Activated CD8-positive, alpha-beta memory T cell treated with anti-CD3 and anti-CD28 coated beads, Interleukin-2, amount 50 U/mL, for 1 hour (primary cell): Measurements from ENCODE around the gene DUS2.
"Not testable (repeated sequence)": the region's sequence is repeated elsewhere in the genome, so short reads cannot be mapped to it uniquely, and the experiment has no call there.

Experiments used
- DNase-seq: peaks from one replicate; pipeline ENCODE4 v3.0.0-alpha.2; 2020; ENCODE audit errors: extremely low read depth

Gene DUS2

DNA sequence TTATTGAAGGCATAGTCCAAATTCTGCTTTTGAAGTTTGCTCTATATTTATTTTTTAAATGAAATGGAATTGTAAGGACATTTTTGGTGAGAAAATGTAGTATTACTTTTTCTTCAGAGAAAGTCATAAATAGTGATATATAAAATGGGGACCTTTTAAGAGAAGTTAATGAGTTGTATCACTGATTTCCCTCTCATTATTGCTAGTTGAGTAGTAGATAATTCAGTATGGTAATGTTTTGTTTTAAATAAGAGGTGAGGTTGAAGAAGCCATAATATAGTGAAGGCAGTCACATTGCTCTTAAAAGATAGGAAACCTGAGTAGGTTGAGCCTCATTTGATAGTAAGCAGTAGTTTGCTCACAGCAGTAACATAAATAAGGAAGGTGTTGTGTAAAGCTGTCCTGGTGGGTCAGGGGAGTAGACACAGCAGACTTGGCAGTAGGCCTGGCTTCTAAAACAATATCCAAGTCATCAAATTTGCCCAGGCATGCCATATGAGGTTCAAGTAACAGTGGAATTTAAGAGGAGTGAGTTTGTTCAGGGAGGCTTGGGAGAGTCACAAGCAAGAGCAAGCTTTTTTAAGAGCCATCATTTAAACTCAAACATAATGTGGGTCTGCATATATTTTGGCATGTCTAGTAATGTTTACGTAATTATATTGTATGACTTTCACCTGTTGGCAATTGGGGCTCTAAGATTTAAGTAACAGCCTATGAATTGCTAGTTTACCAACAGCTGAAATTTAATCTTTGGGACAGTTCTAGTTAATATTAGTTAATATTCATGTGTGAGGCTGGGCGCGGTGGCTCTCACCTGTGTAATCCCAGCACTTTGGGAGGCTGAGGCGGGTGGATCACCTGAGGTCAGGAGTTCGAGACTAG is 68.5 kb downstream of the DUS2 start:
- no peak for DNase-seq

GRCh38 chr16:68092275-68092674 is 69.2 kb downstream of the DUS2 start:
- DNase-seq, result not testable (repeated sequence)

- DNase-seq, result no peak
Measured at GRCh38 chr16:68093816-68094613, 70.9 kb downstream of the DUS2 start.

GRCh38 chr16:68094614-68094934 is 71.5 kb downstream of the DUS2 start:
- DNase-seq, result no peak

DNA sequence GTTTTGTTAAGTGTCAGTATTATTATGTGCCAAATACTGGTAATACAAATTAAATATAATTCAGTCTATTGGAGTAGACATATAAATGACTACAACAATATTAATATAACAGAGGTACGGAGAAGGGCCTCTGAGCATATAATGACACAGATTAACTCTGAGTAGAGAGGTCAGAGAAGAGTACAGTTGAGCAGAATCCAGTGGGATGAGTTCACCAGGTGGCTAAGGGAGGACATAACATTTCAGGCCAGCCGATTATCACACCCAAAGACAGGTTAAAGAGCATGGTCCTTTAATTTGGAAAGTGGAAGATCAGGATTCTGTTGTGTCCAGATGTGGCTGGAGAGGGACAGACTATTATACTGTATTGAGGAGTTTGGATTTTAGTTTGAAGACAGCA is 73.4 kb downstream of the DUS2 start:
- no peak for DNase-seq

GRCh38 chr16:68097088-68097487 is 74.0 kb downstream of the DUS2 start:
- no peak for DNase-seq

DNA sequence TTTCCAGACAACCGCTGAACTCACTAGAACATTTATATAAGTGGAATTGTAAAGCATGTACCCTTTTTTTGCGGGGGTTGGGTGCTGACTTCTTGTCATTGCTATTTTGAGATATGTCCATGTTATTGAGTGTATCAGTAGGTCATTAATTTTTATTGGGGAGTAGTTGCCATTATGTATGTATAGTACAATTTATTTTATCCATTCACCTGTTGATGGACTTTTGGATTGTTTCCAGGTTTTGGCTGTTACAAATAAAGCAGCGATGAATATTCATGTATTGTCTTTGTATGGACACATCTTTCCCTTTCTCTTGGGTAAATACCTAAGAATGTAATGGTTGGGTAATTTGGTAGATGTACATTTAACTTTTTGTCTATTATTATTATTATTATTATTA is 74.8 kb downstream of the DUS2 start:
- DNase-seq, result no peak

- no peak for DNase-seq
Measured at GRCh38 chr16:68100488-68100887, 77.4 kb downstream of the DUS2 start.

DNA sequence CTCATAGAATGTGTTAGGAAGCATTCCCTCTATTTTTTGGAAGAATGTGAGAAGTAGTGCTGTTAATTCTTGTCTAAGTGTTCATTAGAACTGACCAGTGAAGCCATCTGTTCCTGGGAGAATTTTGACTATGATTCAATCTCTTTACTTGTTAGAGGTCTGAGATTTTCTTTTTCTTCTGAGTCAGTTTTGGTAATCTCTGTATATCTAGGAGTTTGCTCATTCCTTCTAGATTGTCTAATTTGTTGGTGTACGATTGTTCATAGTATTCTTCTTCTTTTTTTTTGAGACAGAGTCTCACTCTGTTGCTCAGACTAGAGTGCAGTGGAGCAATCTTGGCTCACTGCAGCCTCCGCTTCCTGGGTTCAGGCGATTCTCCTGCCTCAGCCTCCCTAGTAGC is 82.5 kb downstream of the DUS2 start:
- no peak for DNase-seq

DNA sequence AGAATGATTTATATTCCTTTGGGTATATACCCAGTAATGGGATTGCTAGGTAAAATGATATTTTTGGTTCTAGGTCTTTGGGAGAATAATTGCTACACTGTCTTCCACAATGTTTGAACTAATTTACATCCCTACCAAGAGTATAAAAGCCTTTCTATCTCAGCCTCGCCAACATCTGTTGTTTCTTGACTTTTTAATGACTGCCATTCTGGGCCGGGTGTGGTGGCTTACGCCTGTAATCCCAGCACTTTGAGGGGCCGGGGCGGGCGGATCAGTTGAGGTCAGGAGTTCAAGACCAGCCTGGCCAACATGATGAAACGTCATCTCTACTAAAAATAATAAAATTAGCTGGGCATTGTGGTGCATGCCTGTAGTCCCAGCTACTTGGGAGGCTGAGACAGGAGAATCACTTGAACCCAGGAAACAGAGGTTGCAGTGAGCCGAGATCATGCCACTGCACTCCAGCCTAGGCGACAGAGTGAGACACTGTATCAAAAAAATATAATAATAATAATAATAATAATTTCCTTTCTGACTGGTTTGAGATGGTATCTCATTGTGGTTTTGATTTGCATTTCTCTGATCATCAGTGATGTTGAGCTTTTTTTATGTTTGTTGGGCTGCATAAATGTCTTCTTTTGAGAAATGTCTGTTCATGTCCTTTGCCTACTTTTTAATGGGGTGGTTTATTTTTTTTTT is 84.3 kb downstream of the DUS2 start:
- not testable (repeated sequence) for DNase-seq

DNA sequence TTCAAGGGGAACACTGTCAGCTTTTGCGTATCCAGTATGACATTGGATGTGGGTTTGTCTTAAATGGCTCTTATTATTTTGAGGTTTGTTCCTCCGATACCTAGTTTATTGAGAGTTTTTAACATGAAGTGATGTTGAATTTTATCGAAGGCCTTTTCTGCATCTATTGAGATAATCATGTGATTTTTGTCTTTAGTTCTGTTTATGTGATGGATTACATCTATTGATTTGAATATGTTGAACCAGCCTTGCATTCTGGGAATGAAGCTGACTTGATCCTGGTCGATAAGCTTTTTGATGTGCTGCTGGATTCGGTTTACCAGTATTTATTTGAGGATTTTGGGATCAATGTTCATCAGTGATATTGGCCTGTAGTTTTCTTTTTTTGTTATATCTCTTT is 86.1 kb downstream of the DUS2 start:
- not testable (repeated sequence) for DNase-seq

DNA sequence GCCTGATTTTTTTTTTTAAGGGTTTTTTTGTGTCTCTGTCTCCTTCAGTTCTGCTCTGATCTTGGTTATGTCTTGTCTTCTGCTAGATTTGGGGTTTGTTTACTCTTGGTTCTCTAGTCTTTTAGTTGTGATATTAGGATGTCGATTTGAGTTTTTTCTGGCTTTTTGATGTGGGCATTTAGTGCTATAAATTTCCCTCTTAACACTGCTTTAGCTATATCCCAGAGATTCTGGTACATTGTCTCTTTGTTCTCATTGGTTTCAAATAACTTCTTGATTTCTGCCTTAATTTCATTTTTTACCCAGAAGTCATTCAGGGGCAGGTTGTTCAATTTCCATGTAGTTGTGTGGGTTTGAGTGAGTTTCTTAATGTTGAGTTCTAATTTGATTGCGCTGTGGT is 87.5 kb downstream of the DUS2 start:
- DNase-seq, result not testable (repeated sequence)

- no peak for DNase-seq
Measured at GRCh38 chr16:68111379-68111778, 88.3 kb downstream of the DUS2 start.

GRCh38 chr16:68113059-68113761 is 90.1 kb downstream of the DUS2 start:
- DNase-seq, result no peak

GRCh38 chr16:68113765-68114240 is 90.7 kb downstream of the DUS2 start:
- no peak for DNase-seq

- not testable (repeated sequence) for DNase-seq
Measured at GRCh38 chr16:68114939-68115338, 91.9 kb downstream of the DUS2 start.

DNA sequence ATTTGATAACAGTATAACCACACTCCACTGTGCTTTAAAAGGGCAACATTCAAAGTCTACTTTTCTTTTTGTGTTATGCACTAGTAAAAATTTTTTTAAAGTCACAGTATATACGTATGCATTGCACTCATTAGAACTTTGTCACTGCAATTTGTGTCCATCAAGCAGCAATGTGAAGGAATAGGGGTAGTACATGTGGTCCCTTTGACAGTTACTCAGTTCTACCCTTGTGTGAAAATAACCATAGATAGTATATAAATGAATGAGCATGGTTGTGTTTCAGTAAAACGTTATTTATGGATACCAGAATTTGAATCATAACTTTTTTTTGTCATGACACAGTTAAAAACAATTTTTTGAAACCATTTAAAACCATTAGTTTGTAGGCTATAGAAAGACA is 92.8 kb downstream of the DUS2 start:
- no peak for DNase-seq

GRCh38 chr16:68116256-68116867 is 93.3 kb downstream of the DUS2 start:
- no peak for DNase-seq

- DNase-seq, result no peak
Measured at GRCh38 chr16:68117884-68118283, 94.8 kb downstream of the DUS2 start.

- not testable (repeated sequence) for DNase-seq
Measured at GRCh38 chr16:68118954-68119353, 95.9 kb downstream of the DUS2 start.

DNA sequence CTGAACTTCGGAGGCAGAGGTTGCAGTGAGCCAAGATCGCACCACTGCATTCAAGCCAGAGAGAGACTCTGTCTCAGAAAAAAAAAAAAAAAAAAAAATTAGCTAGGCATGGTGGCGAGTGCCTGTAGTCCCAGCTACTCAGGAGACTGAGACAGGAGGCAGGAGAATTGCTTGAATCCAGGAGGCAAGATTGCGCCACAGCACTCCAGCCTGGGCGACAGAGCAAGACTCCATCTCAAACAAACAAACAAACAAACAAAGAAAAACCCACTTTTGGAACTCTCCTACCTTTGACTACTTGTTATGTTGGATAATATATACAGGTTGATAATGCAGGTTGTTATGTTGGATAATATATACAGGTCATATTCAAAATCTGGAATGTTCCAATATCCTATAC is 97.4 kb downstream of the DUS2 start:
- not testable (repeated sequence) for DNase-seq
